H1 (cell line): ENCODE data around the gene DSE. TPM values are rescaled to one million over a fixed set of nuclear protein-coding genes. Genes with fewer than 3 reads are reported as not detected.

Experiments used
- CTBP2 ChIP-seq: IDR thresholded peaks from 2 replicates; pipeline ENCODE4 v1.7.0; 2011; ENCODE audit warnings: borderline replicate concordance, mild to moderate bottlenecking, moderate library complexity, mixed read lengths, low read length; ENCODE audit not compliant: insufficient read depth, insufficient read length
- RNF2 ChIP-seq: fragments of 200-900, 300-1000 bp; sonication (generic); IDR thresholded peaks from 2 replicates; pipeline ENCODE4 v1.7.1; 2016; ENCODE audit warnings: borderline replicate concordance, low read depth, mild to moderate bottlenecking, antibody characterized with exemption, low read length; ENCODE audit not compliant: poor library complexity, severe bottlenecking; ENCODE audit errors: missing control alignments
- polyA plus RNA-seq, 7 experiments: library from polyadenylated mRNA; depleted of rRNA in 3 of 7; stranded (reverse) in 5 of 7; unstranded in 2 of 7; fragments of >200 nt in 5 of 7; fragments of 200-250 nt in 2 of 7; gene quantifications; 1 replicate in 5 of 7; 2 replicates in 1 of 7; 4 replicates in 1 of 7; pipeline versions ENCODE4 v1.2.1 to v1.2.3, GENCODE V29; 2011 to 2013; ENCODE audit warnings: missing spikeins in 2 of 7, mixed read lengths in 2 of 7
- total RNA-seq: library from RNA; stranded (reverse); fragmentation: NEBNext Ultra II Directional; extraction: Animal tissue kit (Norgen Biotek cat#: 25700); gene quantifications from 2 replicates; pipeline ENCODE4 v1.2.1, GENCODE V29; 2021

Gene DSE
- total and polyA plus RNA-seq, 2 of the 8 experiments (the other 6 are each of a cell fraction or from before 2014, with no cell fraction given) = 32.5 to 94.4 TPM

- TF ChIP-seq CTBP2 (no peak), RNF2 (no peak)
These were observed 33.9 kb downstream of the DSE start (continued) for GRCh38 chr6:116404696-116405095.
